HL-60 (cell line): Measurements from ENCODE around the gene ZNF496.

Source experiments
- CTCF ChIP-seq: IDR thresholded peaks from one replicate; pipeline ENCODE4 v1.5.1; 2011; ENCODE audit warnings: low read length, control low read depth, inconsistent platforms; ENCODE audit not compliant: insufficient read depth
- POLR2AphosphoS5 ChIP-seq: IDR thresholded peaks from 2 replicates; pipeline ENCODE4 v1.6.1; 2012; ENCODE audit warnings: low read depth

GRCh38 chr1:247329097-247329617 is 2.5 kb downstream of the ZNF496 start:
- TF ChIP-seq CTCF (no peak), POLR2AphosphoS5 (no peak)
